ENCODE data around the gene TACR2.
A peak's percentile ranks its signal among the peaks of the same experiment; 100 is the strongest.

TACR2 gene

GRCh38 chr10:69459101-69459790, 42.5 kb upstream of the TACR2 start:
- no peak overlapping the region for H3K27ac ChIP-seq (ENCODE audit: insufficient read depth, low read length, poor library complexity, severe bottlenecking)
- peaks cover 9% of the 10 kb centered on the region for H3K4me1 ChIP-seq (ENCODE audit: control insufficient read depth, insufficient read depth, low read length, poor library complexity, severe bottlenecking)
- no peaks in the 10 kb centered on the region for H3K27me3 ChIP-seq (replicated peaks; ENCODE audit: control insufficient read depth, insufficient read depth, low read length, poor library complexity, severe bottlenecking)
- DNase-seq: no peak
- H3K4me3 ChIP-seq (ENCODE audit: insufficient read depth, low read depth, low read length, poor library complexity, severe bottlenecking): no peak overlapping the region
- H3K36me3 ChIP-seq (ENCODE audit: control insufficient read depth, insufficient read depth, low read length): no peaks in the 10 kb centered on the region
- H3K9me3 ChIP-seq (ENCODE audit: control insufficient read depth, low read length): no peaks in the 10 kb centered on the region

GRCh38 chr10:69458430-69459100, 41.8 kb upstream of the TACR2 start:
- Histone ChIP-seq H3K9me3 (ENCODE audit: control insufficient read depth, low read length) (no peaks in the 10 kb centered on the region), H3K27ac (ENCODE audit: insufficient read depth, low read length, poor library complexity, severe bottlenecking) (no peak overlapping the region), H3K27me3 (replicated peaks; ENCODE audit: control insufficient read depth, insufficient read depth, low read length, poor library complexity, severe bottlenecking) (no peaks in the 10 kb centered on the region), H3K4me3 (ENCODE audit: insufficient read depth, low read depth, low read length, poor library complexity, severe bottlenecking) (no peak overlapping the region), H3K36me3 (ENCODE audit: control insufficient read depth, insufficient read depth, low read length) (no peaks in the 10 kb centered on the region), H3K4me1 (ENCODE audit: control insufficient read depth, insufficient read depth, low read length, poor library complexity, severe bottlenecking) (peaks cover 5% of the 10 kb centered on the region)
- DNase-seq: no peak

GRCh38 chr10:69457771-69458237, 41.1 kb upstream of the TACR2 start:
- Histone ChIP-seq H3K27me3 (replicated peaks; ENCODE audit: control insufficient read depth, insufficient read depth, low read length, poor library complexity, severe bottlenecking) (no peaks in the 10 kb centered on the region), H3K4me3 (ENCODE audit: insufficient read depth, low read depth, low read length, poor library complexity, severe bottlenecking) (no peak overlapping the region), H3K36me3 (ENCODE audit: control insufficient read depth, insufficient read depth, low read length) (no peaks in the 10 kb centered on the region), H3K4me1 (ENCODE audit: control insufficient read depth, insufficient read depth, low read length, poor library complexity, severe bottlenecking) (peaks cover 1% of the 10 kb centered on the region), H3K9me3 (ENCODE audit: control insufficient read depth, low read length) (no peaks in the 10 kb centered on the region), H3K27ac (ENCODE audit: insufficient read depth, low read length, poor library complexity, severe bottlenecking) (no peak overlapping the region)
- DNase-seq: no peak

- Histone ChIP-seq H3K4me1 (ENCODE audit: control insufficient read depth, insufficient read depth, low read length, poor library complexity, severe bottlenecking) (peaks cover 1% of the 10 kb centered on the region), H3K27ac (ENCODE audit: insufficient read depth, low read length, poor library complexity, severe bottlenecking) (no peak overlapping the region), H3K27me3 (replicated peaks; ENCODE audit: control insufficient read depth, insufficient read depth, low read length, poor library complexity, severe bottlenecking) (no peaks in the 10 kb centered on the region), H3K36me3 (ENCODE audit: control insufficient read depth, insufficient read depth, low read length) (no peaks in the 10 kb centered on the region), H3K4me3 (ENCODE audit: insufficient read depth, low read depth, low read length, poor library complexity, severe bottlenecking) (no peak overlapping the region), H3K9me3 (ENCODE audit: control insufficient read depth, low read length) (no peaks in the 10 kb centered on the region)
- DNase-seq: no peak
Measured at GRCh38 chr10:69456880-69457693, 40.4 kb upstream of the TACR2 start.

GRCh38 chr10:69455006-69455763, 38.5 kb upstream of the TACR2 start:
- no peak overlapping the region for H3K4me3 ChIP-seq (ENCODE audit: insufficient read depth, low read depth, low read length, poor library complexity, severe bottlenecking)

GRCh38 chr10:69453795-69454194, 37.1 kb upstream of the TACR2 start:
- H3K4me1 ChIP-seq (ENCODE audit: control insufficient read depth, insufficient read depth, low read length, poor library complexity, severe bottlenecking): peaks cover 23% of the 10 kb centered on the region
- no peak overlapping the region for H3K27ac ChIP-seq (ENCODE audit: insufficient read depth, low read length, poor library complexity, severe bottlenecking)
- H3K27me3 ChIP-seq (replicated peaks; ENCODE audit: control insufficient read depth, insufficient read depth, low read length, poor library complexity, severe bottlenecking): no peaks in the 10 kb centered on the region
- no peaks in the 10 kb centered on the region for H3K36me3 ChIP-seq (ENCODE audit: control insufficient read depth, insufficient read depth, low read length)
- H3K4me3 ChIP-seq (ENCODE audit: insufficient read depth, low read depth, low read length, poor library complexity, severe bottlenecking): no peak overlapping the region
- no peak for DNase-seq
- H3K9me3 ChIP-seq (ENCODE audit: control insufficient read depth, low read length): no peaks in the 10 kb centered on the region

More at GRCh38 chr10:69455006-69455763, 38.5 kb upstream of the TACR2 start:
- no peak for DNase-seq
- no peaks in the 10 kb centered on the region for H3K36me3 ChIP-seq (ENCODE audit: control insufficient read depth, insufficient read depth, low read length)
- H3K27ac ChIP-seq (ENCODE audit: insufficient read depth, low read length, poor library complexity, severe bottlenecking): no peak overlapping the region
- H3K27me3 ChIP-seq (replicated peaks; ENCODE audit: control insufficient read depth, insufficient read depth, low read length, poor library complexity, severe bottlenecking): no peaks in the 10 kb centered on the region
- H3K4me1 ChIP-seq (ENCODE audit: control insufficient read depth, insufficient read depth, low read length, poor library complexity, severe bottlenecking): peaks cover 15% of the 10 kb centered on the region
- no peaks in the 10 kb centered on the region for H3K9me3 ChIP-seq (ENCODE audit: control insufficient read depth, low read length)

- no peak overlapping the region for H3K4me3 ChIP-seq (ENCODE audit: insufficient read depth, low read depth, low read length, poor library complexity, severe bottlenecking)
- H3K27me3 ChIP-seq (replicated peaks; ENCODE audit: control insufficient read depth, insufficient read depth, low read length, poor library complexity, severe bottlenecking): no peaks in the 10 kb centered on the region
- H3K4me1 ChIP-seq (ENCODE audit: control insufficient read depth, insufficient read depth, low read length, poor library complexity, severe bottlenecking): peaks cover 23% of the 10 kb centered on the region
- DNase-seq: no peak
- no peaks in the 10 kb centered on the region for H3K36me3 ChIP-seq (ENCODE audit: control insufficient read depth, insufficient read depth, low read length)
- H3K9me3 ChIP-seq (ENCODE audit: control insufficient read depth, low read length): no peaks in the 10 kb centered on the region
- no peak overlapping the region for H3K27ac ChIP-seq (ENCODE audit: insufficient read depth, low read length, poor library complexity, severe bottlenecking)
Measured at GRCh38 chr10:69452676-69453415, 36.1 kb upstream of the TACR2 start.

GRCh38 chr10:69451784-69452251, 35.1 kb upstream of the TACR2 start:
- no peaks in the 10 kb centered on the region for H3K27me3 ChIP-seq (replicated peaks; ENCODE audit: control insufficient read depth, insufficient read depth, low read length, poor library complexity, severe bottlenecking)
- no peaks in the 10 kb centered on the region for H3K9me3 ChIP-seq (ENCODE audit: control insufficient read depth, low read length)
- H3K36me3 ChIP-seq (ENCODE audit: control insufficient read depth, insufficient read depth, low read length): no peaks in the 10 kb centered on the region
- no peak for DNase-seq
- H3K27ac ChIP-seq (ENCODE audit: insufficient read depth, low read length, poor library complexity, severe bottlenecking): peak overlapping the region; percentile 45
- H3K4me1 ChIP-seq (ENCODE audit: control insufficient read depth, insufficient read depth, low read length, poor library complexity, severe bottlenecking): peaks cover 23% of the 10 kb centered on the region
- H3K4me3 ChIP-seq (ENCODE audit: insufficient read depth, low read depth, low read length, poor library complexity, severe bottlenecking): peak overlapping the region; percentile 81

- Histone ChIP-seq H3K4me3 (ENCODE audit: insufficient read depth, low read depth, low read length, poor library complexity, severe bottlenecking) (peak within 1 kb of the TSS; percentile 81), H3K27ac (ENCODE audit: insufficient read depth, low read length, poor library complexity, severe bottlenecking) (peak within 1 kb of the TSS; percentile 45), H3K4me1 (ENCODE audit: control insufficient read depth, insufficient read depth, low read length, poor library complexity, severe bottlenecking) (peaks cover 23% of the 10 kb centered on the region), H3K36me3 (ENCODE audit: control insufficient read depth, insufficient read depth, low read length) (no peaks in the 10 kb centered on the region), H3K9me3 (ENCODE audit: control insufficient read depth, low read length) (no peaks in the 10 kb centered on the region), H3K27me3 (replicated peaks; ENCODE audit: control insufficient read depth, insufficient read depth, low read length, poor library complexity, severe bottlenecking) (no peaks in the 10 kb centered on the region)
- DNase-seq: peak; percentile 63 to 75 (median 74)
Measured at GRCh38 chr10:69451209-69451783, 34.6 kb upstream of the TACR2 start, which contains the start of gene TSPAN15. TSS of gene TSPAN15 (plus strand) at chr10:69451465. CDS start at chr10:69451595, 130 bp downstream.
